Parathyroid adenoma (tissue), 2 donors: ENCODE measurements around the gene PLK3.

Experiments
- H2AFZ ChIP-seq: fragments of 300-600 bp; sonication (generic); one replicate; pipeline ENCODE4 v1.7.0; 2017; ENCODE audit warnings: antibody characterized with exemption, mild to moderate bottlenecking
- H3K27ac ChIP-seq: fragments of 300-600 bp; sonication (generic); one replicate; pipeline ENCODE4 v1.7.0; 2017
- H3K27me3 ChIP-seq: fragments of 300-600 bp; sonication (generic); one replicate; pipeline ENCODE4 v1.7.0; 2017; ENCODE audit warnings: low read length; ENCODE audit not compliant: control insufficient read depth, insufficient read depth
- H3K36me3 ChIP-seq: fragments of 300-600 bp; sonication (generic); one replicate; pipeline ENCODE4 v1.7.0; 2017; ENCODE audit warnings: low read length; ENCODE audit not compliant: control insufficient read depth, insufficient read depth
- H3K4me1 ChIP-seq: fragments of 300-600 bp; sonication (generic); one replicate; pipeline ENCODE4 v1.7.0; 2017; ENCODE audit warnings: control low read depth
- H3K4me2 ChIP-seq: fragments of 300-600 bp; sonication (generic); one replicate; pipeline ENCODE4 v1.7.0; 2017; ENCODE audit warnings: low read length
- H3K4me3 ChIP-seq: fragments of 300-600 bp; sonication (generic); one replicate; pipeline ENCODE4 v1.7.0; 2017; ENCODE audit warnings: low read depth, low read length
- H3K79me2 ChIP-seq: fragments of 300-600 bp; sonication (generic); one replicate; pipeline ENCODE4 v1.7.0; 2017; ENCODE audit warnings: control low read depth
- H3K9ac ChIP-seq: fragments of 300-600 bp; sonication (generic); one replicate; pipeline ENCODE4 v1.7.0; 2017; ENCODE audit warnings: mild to moderate bottlenecking
- H3K9me3 ChIP-seq: fragments of 300-600 bp; sonication (generic); one replicate; pipeline ENCODE4 v1.7.0; 2017; ENCODE audit warnings: low read length; ENCODE audit not compliant: control insufficient read depth
- CTCF ChIP-seq: fragments of 300-600 bp; sonication (generic); IDR thresholded peaks from one replicate; pipeline ENCODE4 v1.7.0; 2017; ENCODE audit warnings: antibody characterized with exemption, mild to moderate bottlenecking
- donor health status: primary hyperparathyroidism.

PLK3 gene

GRCh38 chr1:44842862-44843655, 42.9 kb downstream of the PLK3 start, which contains the start of gene PTCH2:
PTCH2 (minus strand) TSS chr1:44843253; CDS start chr1:44842932, 321 bp downstream.
- Histone ChIP-seq H3K4me3 (peak within 1 kb of the TSS; percentile 92), H3K9me3 (no peaks in the 10 kb centered on the region), H3K36me3 (no peaks in the 10 kb centered on the region), H3K27me3 (no peaks in the 10 kb centered on the region), H3K79me2 (no peaks in the 10 kb centered on the region), H3K27ac (peak within 1 kb of the TSS; percentile 32), H3K9ac (peak within 1 kb of the TSS; percentile 19), H3K4me2 (peak within 1 kb of the TSS; percentile 93), H3K4me1 (no peaks in the 10 kb centered on the region), H2AFZ (peak within 1 kb of the TSS; percentile 83)
- no peak for TF ChIP-seq CTCF

- H3K9ac ChIP-seq, result no peak overlapping the region
- no peaks in the 10 kb centered on the region for H3K36me3 ChIP-seq
- no peaks in the 10 kb centered on the region for H3K4me1 ChIP-seq
- no peaks in the 10 kb centered on the region for H3K27me3 ChIP-seq
- no peak overlapping the region for H3K4me2 ChIP-seq
- no peaks in the 10 kb centered on the region for H3K9me3 ChIP-seq
- no peak overlapping the region for H2AFZ ChIP-seq
- no peaks in the 10 kb centered on the region for H3K79me2 ChIP-seq
- no peak for TF ChIP-seq CTCF
- no peak overlapping the region for H3K4me3 ChIP-seq
- H3K27ac ChIP-seq, result no peak overlapping the region
Measured at GRCh38 chr1:44846985-44847384, 46.8 kb downstream of the PLK3 start.

- H3K79me2 ChIP-seq, result no peaks in the 10 kb centered on the region
- no peaks in the 10 kb centered on the region for H3K27me3 ChIP-seq
- no peak overlapping the region for H3K4me3 ChIP-seq
- no peaks in the 10 kb centered on the region for H3K36me3 ChIP-seq
- no peaks in the 10 kb centered on the region for H3K9me3 ChIP-seq
- H2AFZ ChIP-seq, result no peak overlapping the region
- H3K9ac ChIP-seq, result no peak overlapping the region
- H3K4me1 ChIP-seq, result no peaks in the 10 kb centered on the region
- no peak overlapping the region for H3K27ac ChIP-seq
- no peak for TF ChIP-seq CTCF
- no peak overlapping the region for H3K4me2 ChIP-seq
Measured at GRCh38 chr1:44847845-44848244, 47.7 kb downstream of the PLK3 start.

- Histone ChIP-seq H3K79me2 (no peaks in the 10 kb centered on the region), H3K27me3 (no peaks in the 10 kb centered on the region), H3K9me3 (no peaks in the 10 kb centered on the region), H3K4me3 (no peak overlapping the region), H2AFZ (no peak overlapping the region), H3K9ac (no peak overlapping the region), H3K36me3 (no peaks in the 10 kb centered on the region), H3K27ac (no peak overlapping the region), H3K4me2 (no peak overlapping the region), H3K4me1 (no peaks in the 10 kb centered on the region)
- no peak for TF ChIP-seq CTCF
Measured at GRCh38 chr1:44848456-44849181, 48.4 kb downstream of the PLK3 start.
